Measurements from ENCODE around the gene DICER1.

- TF ChIP-seq CTCF (IDR thresholded peaks at IDR 0.05) = no peak
- no peak for TF ChIP-seq POLR2A (IDR thresholded peaks at IDR 0.05)
These were observed 105.2 kb downstream of the DICER1 start for GRCh38 chr14:95052016-95052585.

All from heart left ventricle (tissue), 13 donors.